Peyer's patch (tissue), 4 donors: ENCODE data around the gene TMEM147. TPM values are rescaled to one million over a fixed set of nuclear protein-coding genes. Genes with fewer than 3 reads are reported as not detected.
A peak's percentile ranks its signal among the peaks of the same experiment; 100 is the strongest.

Source experiments
- DNase-seq, 3 donors: peaks; one replicate each; pipeline ENCODE4 v3.0.0-alpha.2; 2017 to 2019
- H3K27ac ChIP-seq, 4 donors: fragments of 200-600 bp; sonication (generic); one replicate each; pipeline ENCODE4 v1.5.1; 2016 to 2019
- H3K27me3 ChIP-seq, 2 donors: fragments of 200-600 bp; sonication (generic); one replicate each; pipeline ENCODE4 v1.5.1; 2019
- H3K36me3 ChIP-seq, 3 donors: fragments of 200-600 bp; sonication (generic); one replicate each; pipeline ENCODE4 v1.5.1; 2016 to 2019
- H3K4me1 ChIP-seq, 4 donors: fragments of 200-600 bp; sonication (generic); one replicate each; pipeline ENCODE4 v1.5.1; 2016 to 2019
- H3K4me3 ChIP-seq, 4 donors: fragments of 200-600 bp; sonication (generic); 1 replicate in 3 of 4; 2 replicates in 1 of 4; pipeline ENCODE4 v1.5.1; 2016 to 2019; ENCODE audit warnings: mild to moderate bottlenecking in 1 of 4
- H3K9me3 ChIP-seq, 4 donors: fragments of 200-600 bp; sonication (generic); one replicate each; pipeline ENCODE4 v1.5.1; 2016 to 2019; ENCODE audit warnings: mild to moderate bottlenecking in 1 of 4
- POLR2A ChIP-seq, 2 donors: fragments of 450-650 bp; IDR thresholded peaks; one replicate each; pipeline ENCODE4 v1.5.1; 2017; ENCODE audit warnings: antibody characterized with exemption in 2 of 2, mild to moderate bottlenecking in 2 of 2, moderate library complexity in 2 of 2
- total RNA-seq, 4 donors: library from RNA; depleted of rRNA; stranded (reverse); fragments of >200 nt; gene quantifications; one replicate each; pipeline ENCODE4 v1.1.0, GENCODE V29; 2016
- TF ChIP-seq, protein P1 (sequence below), 6 experiments: fragments of 450-650 bp in 4 of 6; fragments of 200-600 bp in 2 of 6; sonication (generic) in 1 of 6; IDR thresholded peaks; one replicate each; pipeline ENCODE4 v1.5.1; 2017 to 2019; ENCODE audit warnings: antibody characterized with exemption in 6 of 6, mild to moderate bottlenecking in 3 of 6, moderate library complexity in 1 of 6

The TMEM147 gene
- total RNA-seq, 4 donors from 2014 or later: 34.9 to 59.4 (median 50.9) TPM

GRCh38 chr19:35555301-35556005, 10.0 kb downstream of the TMEM147 start:
- DNase-seq: no peak
- Histone ChIP-seq H3K4me3 (no peak overlapping the region), H3K9me3 (peaks cover 0 to 4% (median 0%) of the 10 kb centered on the region in 4 donors), H3K27ac (no peak overlapping the region), H3K36me3 (no peaks in the 10 kb centered on the region), H3K4me1 (peaks cover 0 to 12% (median 5%) of the 10 kb centered on the region in 4 donors), H3K27me3 (no peaks in the 10 kb centered on the region)
- TF ChIP-seq, protein P1, sequence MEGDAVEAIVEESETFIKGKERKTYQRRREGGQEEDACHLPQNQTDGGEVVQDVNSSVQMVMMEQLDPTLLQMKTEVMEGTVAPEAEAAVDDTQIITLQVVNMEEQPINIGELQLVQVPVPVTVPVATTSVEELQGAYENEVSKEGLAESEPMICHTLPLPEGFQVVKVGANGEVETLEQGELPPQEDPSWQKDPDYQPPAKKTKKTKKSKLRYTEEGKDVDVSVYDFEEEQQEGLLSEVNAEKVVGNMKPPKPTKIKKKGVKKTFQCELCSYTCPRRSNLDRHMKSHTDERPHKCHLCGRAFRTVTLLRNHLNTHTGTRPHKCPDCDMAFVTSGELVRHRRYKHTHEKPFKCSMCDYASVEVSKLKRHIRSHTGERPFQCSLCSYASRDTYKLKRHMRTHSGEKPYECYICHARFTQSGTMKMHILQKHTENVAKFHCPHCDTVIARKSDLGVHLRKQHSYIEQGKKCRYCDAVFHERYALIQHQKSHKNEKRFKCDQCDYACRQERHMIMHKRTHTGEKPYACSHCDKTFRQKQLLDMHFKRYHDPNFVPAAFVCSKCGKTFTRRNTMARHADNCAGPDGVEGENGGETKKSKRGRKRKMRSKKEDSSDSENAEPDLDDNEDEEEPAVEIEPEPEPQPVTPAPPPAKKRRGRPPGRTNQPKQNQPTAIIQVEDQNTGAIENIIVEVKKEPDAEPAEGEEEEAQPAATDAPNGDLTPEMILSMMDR (IDR thresholded peaks at IDR 0.05): no peak
- TF ChIP-seq POLR2A (IDR thresholded peaks at IDR 0.05): no peak

DNA sequence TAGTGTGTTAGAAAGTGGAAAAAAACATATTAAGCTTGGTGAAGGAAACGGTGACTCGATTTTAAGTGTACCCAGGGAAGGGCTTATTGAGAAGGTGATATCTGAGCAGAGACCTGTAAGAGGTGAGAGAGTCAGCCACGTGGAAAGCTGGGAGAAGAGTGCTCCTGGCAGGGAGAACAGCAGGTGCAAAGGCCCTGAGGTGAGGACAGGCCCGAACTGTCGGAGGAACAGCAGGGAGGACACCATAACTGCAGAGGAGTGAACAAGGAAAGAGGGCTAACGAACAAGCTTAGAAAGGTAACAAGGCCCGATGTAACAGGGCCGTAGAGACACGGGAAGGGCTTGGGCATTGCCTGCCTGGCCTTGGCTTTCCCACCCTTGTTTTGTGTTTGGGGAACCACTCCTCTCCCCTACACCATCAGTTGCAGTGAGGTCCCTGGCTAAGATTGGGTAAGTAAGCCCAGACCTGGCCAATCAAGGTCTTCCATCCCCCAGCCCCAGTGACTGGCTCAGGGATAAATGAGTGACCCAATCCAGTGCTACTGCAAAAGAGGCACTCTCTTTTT, 10.7 kb downstream of the TMEM147 start:
- no peak for TF ChIP-seq POLR2A (IDR thresholded peaks at IDR 0.05)
- TF ChIP-seq, protein P1 (IDR thresholded peaks at IDR 0.05): no peak
- Histone ChIP-seq H3K27ac (no peak overlapping the region), H3K4me1 (peaks cover 0 to 12% (median 5%) of the 10 kb centered on the region in 4 donors), H3K9me3 (peaks cover 0 to 4% (median 0%) of the 10 kb centered on the region in 4 donors), H3K27me3 (no peaks in the 10 kb centered on the region), H3K36me3 (no peaks in the 10 kb centered on the region), H3K4me3 (no peak overlapping the region)
- no peak for DNase-seq

- DNase-seq: no peak
- H3K4me3 ChIP-seq: no peak overlapping the region
- H3K4me1 ChIP-seq: peaks cover 0 to 12% (median 5%) of the 10 kb centered on the region in 4 donors
- H3K9me3 ChIP-seq: peaks cover 0 to 4% (median 0%) of the 10 kb centered on the region in 4 donors
- H3K36me3 ChIP-seq: no peaks in the 10 kb centered on the region
- no peak overlapping the region for H3K27ac ChIP-seq
- TF ChIP-seq, protein P1 (IDR thresholded peaks at IDR 0.05): no peak
- TF ChIP-seq POLR2A (IDR thresholded peaks at IDR 0.05): no peak
- H3K27me3 ChIP-seq: no peaks in the 10 kb centered on the region
Observed at GRCh38 chr19:35556846-35557538, 11.6 kb downstream of the TMEM147 start.

GRCh38 chr19:35557539-35558399, 12.3 kb downstream of the TMEM147 start:
- H3K4me3 ChIP-seq: peak overlapping the region in 3 of 4 donors; percentile 27 to 38 (median 37)

More at GRCh38 chr19:35557539-35558399, 12.3 kb downstream of the TMEM147 start:
- Histone ChIP-seq H3K27ac (no peak overlapping the region), H3K4me1 (peaks cover 0 to 12% (median 5%) of the 10 kb centered on the region in 4 donors), H3K36me3 (no peaks in the 10 kb centered on the region), H3K27me3 (no peaks in the 10 kb centered on the region), H3K9me3 (peaks cover 0 to 4% (median 0%) of the 10 kb centered on the region in 4 donors)
- peak in 2 of 3 donors; percentile 40 to 61 for DNase-seq
- no peak for TF ChIP-seq POLR2A (IDR thresholded peaks at IDR 0.05)
- TF ChIP-seq, protein P1 (IDR thresholded peaks at IDR 0.05): no peak
